Activated CD4-positive, alpha-beta T cell treated with anti-CD3 and anti-CD28 coated beads for 48 hours (primary cell): Measurements from ENCODE around the gene ARMC9.
"Not testable (repeated sequence)": the region's sequence is repeated elsewhere in the genome, so short reads cannot be mapped to it uniquely, and the experiment has no call there.

Source experiments
- DNase-seq: peaks from one replicate; pipeline ENCODE4 v3.0.0-alpha.2; 2020

ARMC9 gene

GRCh38 chr2:231387904-231388724, 189.7 kb downstream of the ARMC9 start:
- no peak for DNase-seq

GRCh38 chr2:231388725-231389346, 190.4 kb downstream of the ARMC9 start:
- DNase-seq: no peak

- no peak for DNase-seq
These were observed 192.2 kb downstream of the ARMC9 start for GRCh38 chr2:231390667-231391066.

- DNase-seq: no peak
These were observed 193.6 kb downstream of the ARMC9 start for GRCh38 chr2:231391981-231392380.

- DNase-seq: no peak
These were observed 194.2 kb downstream of the ARMC9 start for GRCh38 chr2:231392431-231393148.

GRCh38 chr2:231393149-231394131, 195.0 kb downstream of the ARMC9 start:
- DNase-seq: peak; percentile 28

GRCh38 chr2:231394211-231395141, 196.0 kb downstream of the ARMC9 start:
- DNase-seq: no peak

GRCh38 chr2:231395188-231396057, 197.0 kb downstream of the ARMC9 start, which contains the start of gene B3GNT7:
Gene B3GNT7 (plus strand): TSS chr2:231395710. CDS start chr2:231395804, 94 bp downstream.
- no peak for DNase-seq

- no peak for DNase-seq
These were observed 197.8 kb downstream of the ARMC9 start for GRCh38 chr2:231396058-231396821.

- peak; percentile 48 for DNase-seq
These were observed 198.8 kb downstream of the ARMC9 start for GRCh38 chr2:231397011-231397927.

- DNase-seq: no peak
These were observed 199.5 kb downstream of the ARMC9 start for GRCh38 chr2:231397928-231398294.

- no peak for DNase-seq
These were observed 200.2 kb downstream of the ARMC9 start for GRCh38 chr2:231398585-231398984.

- DNase-seq: no peak
These were observed 200.8 kb downstream of the ARMC9 start for GRCh38 chr2:231399046-231399852.

- DNase-seq: no peak
These were observed 201.6 kb downstream of the ARMC9 start for GRCh38 chr2:231399853-231400680.

GRCh38 chr2:231400681-231401080, 202.2 kb downstream of the ARMC9 start:
- DNase-seq: not testable (repeated sequence)

- not testable (repeated sequence) for DNase-seq
These were observed 202.7 kb downstream of the ARMC9 start for GRCh38 chr2:231401101-231401500.
